GM18867 (cell line): ENCODE measurements around the gene TMOD1.

Experiments
- ATAC-seq: cut with Tn5 transposase; IDR thresholded peaks from one replicate; pipeline ENCODE4 v1.9.1; 2021; ENCODE audit warnings: mild to moderate bottlenecking, moderate library complexity; ENCODE audit not compliant: unreplicated experiment

Gene TMOD1

DNA sequence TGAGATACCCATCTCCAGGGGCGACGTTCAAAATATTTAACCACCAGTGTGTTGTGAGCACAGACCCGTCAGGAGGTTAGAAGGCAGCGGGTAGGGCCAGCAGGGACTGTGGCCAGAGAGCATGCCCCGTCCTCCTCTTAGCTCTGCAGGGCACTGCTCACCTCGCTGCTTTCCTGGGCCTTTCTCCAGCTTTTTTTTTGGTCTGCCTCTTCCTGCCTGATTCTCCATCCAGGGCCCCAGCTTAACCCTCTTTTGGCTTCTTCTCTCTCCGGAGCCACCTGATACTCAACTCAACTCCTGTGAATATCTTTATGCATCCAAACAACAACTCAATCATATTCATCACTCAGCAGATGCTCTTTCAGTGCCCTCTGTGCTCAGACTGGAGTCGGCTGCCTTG lies 44.0 kb downstream of the TMOD1 start:
- ATAC-seq = no peak

GRCh38 chr9:97547098-97547829 lies 45.8 kb downstream of the TMOD1 start:
- no peak for ATAC-seq

DNA sequence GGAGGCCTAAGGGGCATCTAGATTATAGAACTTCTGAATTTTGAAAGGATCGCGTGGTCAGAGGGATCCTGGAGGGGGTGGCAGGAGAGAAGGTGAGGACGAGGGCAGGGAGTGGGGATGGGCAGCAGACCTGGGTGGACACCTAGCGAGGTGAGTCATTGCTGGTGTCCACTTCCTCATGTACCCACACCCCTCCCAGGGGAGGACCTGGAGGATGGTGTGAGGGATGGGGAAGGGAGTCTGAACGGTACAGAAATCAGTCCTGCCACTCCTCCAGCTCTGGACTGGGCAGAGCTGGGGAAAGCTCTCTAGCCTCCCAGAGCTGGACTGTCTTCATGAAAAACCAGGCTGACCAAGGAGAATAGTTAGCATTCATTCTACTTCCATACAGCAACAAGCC lies 46.9 kb downstream of the TMOD1 start:
- no peak for ATAC-seq

DNA sequence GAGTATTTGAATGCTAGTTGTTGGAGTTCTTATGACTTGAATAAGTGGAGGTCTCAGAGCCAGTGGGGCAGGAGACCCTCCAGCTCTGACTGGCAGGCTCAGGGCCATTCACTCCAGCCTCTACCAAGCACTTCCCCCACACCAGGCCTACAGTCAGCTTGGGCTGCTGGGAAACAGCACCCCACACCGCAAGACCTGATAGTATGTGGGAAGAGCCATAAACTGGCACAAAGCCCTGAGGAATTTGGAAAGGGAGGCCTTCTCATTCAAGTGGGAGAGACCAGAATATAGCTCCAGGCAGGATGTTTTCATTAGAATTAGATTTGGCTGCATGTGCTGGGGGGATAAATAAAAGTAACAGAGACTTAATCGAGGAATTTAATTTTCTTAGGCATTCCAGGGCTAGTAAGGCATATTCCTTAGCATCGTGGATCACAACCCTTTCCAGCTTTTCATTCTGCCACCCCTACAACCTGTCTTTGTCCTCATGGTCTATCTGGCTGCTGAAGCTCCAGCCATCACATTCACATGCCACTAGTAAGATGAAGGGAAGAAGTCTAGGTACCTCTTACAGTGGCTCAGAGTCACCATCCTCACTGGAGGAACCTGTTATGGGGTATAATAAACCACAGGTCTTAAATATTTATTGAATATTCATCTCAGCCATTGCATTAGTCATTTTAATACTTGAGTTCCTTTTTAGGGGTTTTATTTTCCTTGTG lies 47.5 kb downstream of the TMOD1 start:
- no peak for ATAC-seq

GRCh38 chr9:97550386-97550785 lies 48.9 kb downstream of the TMOD1 start:
- ATAC-seq = no peak

DNA sequence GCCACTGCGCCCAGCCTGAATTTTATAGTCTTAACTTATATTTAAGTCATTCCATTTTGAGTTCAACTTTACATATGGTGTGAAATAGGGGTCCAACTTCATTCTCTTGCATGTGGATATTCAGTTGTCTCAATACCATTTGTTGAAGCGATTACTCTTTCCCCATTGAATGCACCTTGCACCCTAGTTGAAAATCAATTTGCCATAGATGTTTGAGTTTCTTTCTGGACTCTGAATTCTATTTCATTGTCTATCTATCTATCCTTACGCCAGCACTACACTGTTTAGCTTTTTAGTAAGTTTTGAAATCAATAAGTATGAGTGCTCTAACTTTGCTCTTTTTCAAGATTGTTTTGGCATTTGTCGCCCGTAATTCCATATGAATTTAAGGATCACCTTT lies 49.8 kb downstream of the TMOD1 start:
- ATAC-seq = no peak

DNA sequence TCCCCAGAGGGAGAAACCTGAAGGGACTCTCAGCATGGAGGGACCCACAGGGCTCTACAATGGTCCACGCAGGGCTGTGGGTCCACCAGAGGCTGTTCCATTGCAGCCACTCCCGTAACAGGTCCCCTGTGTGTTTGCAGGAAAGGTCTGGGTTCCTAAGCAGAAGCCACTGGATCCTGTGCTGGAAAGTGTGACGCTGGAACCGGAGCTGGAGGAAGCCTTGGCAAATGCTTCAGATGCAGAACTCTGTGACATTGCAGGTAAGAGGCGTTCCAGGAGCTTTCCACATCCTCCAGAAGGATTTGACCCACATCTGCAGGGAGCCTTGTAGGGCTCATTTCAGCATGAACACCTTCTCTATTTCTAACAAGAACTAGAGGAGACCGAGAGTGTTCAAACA lies 51.7 kb downstream of the TMOD1 start:
- no peak for ATAC-seq

- ATAC-seq = no peak
Measured at GRCh38 chr9:97553841-97554240, 52.4 kb downstream of the TMOD1 start.

DNA sequence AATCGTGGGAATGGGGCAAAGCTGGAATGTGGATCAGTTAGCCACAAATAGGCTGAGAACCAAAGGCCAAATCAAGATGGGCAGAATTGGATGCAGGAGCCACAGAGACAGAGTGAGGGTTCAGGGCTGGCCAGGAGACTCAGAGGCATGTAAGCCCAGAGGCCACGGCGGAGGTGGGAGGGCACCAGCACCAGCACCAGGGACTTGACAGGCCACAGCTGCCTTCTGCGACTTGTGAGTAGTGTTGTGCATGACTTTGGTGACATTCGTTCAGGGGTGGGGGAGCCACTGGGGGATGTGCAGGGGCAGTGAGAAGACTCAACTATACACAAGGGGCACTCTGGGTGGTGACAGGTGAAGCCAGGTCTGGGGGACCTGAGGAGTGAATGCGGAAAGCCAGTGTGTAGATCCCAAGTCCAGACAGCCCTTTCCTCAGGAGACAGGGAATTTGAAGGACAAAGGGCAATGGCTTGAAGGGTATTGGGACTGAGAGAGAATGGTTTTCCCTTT lies 53.2 kb downstream of the TMOD1 start:
- no peak for ATAC-seq

GRCh38 chr9:97555164-97555563 lies 53.7 kb downstream of the TMOD1 start:
- no peak for ATAC-seq

- ATAC-seq = no peak
Measured at GRCh38 chr9:97556036-97556720, 54.7 kb downstream of the TMOD1 start.

DNA sequence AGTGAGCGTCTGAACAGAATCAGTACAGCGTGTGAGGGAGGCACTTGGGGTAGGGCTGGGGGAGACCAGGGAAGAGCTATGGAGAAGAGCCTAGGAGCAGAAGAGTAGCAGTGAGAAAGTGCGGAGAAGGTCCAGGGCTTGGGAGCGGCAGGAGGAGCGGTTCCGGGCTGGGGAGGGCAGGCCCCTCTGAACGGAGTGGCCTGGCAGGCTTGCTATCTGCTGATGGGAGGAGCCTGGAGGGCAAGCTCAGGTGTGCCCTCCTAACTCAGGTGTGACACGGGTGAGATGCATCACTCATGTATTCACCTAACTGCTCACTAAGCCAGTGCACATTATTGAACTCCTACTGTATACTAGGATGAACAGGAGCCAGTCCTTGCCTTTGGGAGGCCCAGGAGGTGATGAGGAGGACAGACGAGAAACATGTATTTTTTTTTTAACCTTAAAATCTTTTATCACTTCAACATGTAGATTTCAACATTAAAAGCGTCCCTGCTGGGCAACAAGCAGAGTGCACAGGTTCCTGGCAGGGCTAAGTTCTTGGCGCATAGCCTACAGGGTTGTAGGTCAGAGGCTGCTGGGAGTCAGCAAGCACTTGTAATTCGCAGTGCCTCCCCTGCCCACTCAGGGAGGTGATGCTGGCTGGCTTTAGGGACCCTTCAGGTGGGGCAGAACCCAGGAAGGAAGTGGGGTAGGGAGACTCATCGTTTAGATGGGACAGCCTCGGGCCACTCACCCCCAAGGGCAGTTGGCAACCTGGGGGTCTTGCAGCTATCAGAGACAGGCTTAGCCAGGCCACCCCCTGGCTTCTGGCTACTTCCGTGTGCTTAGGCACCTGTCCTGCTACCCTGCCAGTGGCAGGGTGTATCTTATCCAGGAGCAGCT lies 55.5 kb downstream of the TMOD1 start:
- no peak for ATAC-seq

GRCh38 chr9:97557606-97558095 lies 56.2 kb downstream of the TMOD1 start:
- ATAC-seq = no peak

DNA sequence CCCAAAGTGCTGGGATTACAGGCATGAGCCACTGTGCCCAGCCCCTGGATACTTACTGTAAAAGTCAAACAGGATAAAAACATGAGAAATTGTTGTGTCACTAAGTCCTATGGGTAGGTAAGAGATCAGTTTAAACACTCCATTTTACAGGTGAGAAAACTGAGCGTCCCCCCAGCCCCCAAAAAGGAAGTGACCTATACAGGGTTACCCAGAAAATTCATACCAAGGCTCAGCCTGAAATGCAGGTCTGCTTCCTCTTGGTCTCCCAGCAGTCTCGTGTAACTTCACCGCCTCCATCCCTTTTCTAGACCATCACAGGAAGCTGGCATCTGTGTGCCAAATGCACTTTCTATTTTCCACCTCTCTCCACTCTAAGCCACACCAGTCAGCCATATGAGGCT lies 57.2 kb downstream of the TMOD1 start:
- peak; percentile 35 for ATAC-seq

DNA sequence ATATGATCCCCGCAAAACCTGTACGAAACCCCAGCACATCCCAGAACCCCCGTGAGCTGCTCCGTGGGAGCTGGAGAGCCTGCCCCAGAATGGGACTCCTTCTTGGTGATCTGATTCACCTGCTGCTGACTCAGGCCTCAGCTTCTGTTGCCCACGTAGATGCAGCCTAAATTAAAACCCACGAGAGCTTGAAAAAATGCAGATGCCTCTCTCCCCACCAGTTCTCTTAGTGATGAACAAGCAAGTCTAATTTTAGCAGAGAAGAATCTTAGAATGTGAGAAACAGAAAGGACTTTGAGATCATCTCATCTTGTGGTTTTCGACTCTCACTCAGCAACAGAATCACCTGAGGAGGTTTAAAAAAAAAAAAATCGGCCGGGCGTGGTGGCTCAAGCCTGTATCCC lies 57.6 kb downstream of the TMOD1 start:
- peak; percentile 91 for ATAC-seq

- no peak for ATAC-seq
Measured at GRCh38 chr9:97560154-97560553, 58.7 kb downstream of the TMOD1 start.

DNA sequence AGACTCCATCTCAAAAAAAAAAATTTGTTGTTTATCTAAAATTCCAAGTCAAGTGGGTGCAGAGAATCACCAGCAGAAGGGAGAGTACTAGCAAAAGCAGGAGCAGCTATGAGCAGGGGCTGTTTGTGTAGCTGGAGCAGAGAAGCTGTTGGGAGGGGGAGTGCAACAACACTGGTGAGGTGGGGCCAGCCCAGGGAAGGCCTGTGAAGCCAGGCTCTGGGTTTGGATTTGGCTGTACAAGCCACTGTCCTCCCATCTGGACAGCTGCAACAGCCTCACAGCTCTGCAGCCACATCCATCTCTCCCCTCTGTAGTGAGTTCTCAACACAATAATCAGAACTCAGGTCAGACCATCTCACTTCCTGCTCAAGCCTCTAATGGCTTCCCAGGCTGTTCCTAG lies 59.4 kb downstream of the TMOD1 start:
- no peak for ATAC-seq

DNA sequence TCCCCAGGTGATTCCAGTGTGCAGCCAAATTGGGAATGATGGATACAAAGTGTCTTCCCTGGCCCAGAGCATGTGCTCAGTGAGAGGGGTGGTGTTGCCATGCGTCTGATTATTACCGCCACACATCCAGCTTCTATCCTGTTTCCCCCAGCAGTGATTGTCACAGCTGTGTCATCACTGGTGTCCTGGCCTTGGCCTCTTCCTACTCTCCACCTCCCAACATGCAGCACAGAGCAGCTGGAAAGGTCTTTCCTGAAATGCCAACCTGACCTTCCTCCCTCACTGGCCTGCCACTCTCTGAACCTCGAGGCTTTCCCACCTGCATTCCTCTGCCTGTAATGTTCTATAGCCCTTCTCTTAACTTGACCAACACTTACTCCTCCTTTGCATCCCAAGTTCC lies 60.0 kb downstream of the TMOD1 start:
- no peak for ATAC-seq

GRCh38 chr9:97562542-97562941 lies 61.1 kb downstream of the TMOD1 start:
- ATAC-seq = no peak

DNA sequence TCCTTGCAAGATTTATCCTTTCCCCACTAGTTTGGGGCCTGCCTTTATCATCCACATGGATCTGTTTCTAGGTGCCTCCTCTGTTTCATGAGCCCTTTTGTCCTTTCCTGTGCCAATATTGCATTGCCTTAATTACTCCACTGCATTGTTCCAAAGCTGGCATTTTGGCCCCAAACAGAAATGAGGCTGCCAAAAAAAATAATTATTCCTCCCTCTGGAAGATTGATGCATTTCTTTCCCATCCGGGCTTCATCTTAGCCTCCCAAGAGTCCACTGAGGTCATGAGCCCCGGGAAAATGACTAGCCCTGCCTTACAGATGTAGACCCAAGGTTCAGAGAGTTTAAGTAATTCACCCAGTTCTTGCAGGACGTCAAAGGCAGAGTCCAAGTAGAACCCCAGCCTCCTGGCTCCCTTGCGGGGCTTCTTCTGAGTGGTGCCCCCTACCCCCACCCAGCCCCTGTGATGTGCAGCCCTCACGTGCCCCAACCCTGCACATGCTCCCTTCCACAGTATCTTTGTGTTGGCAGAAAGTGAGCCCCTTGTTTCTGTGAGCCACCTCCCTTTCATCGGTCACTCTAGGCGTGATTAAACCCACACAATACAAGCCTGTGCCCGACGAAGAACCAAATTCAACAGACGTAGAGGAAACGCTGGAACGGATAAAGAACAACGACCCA lies 62.1 kb downstream of the TMOD1 start:
- ATAC-seq = no peak
